Measurements from ENCODE around the gene UBE3C. TPM values are rescaled to one million over a fixed set of nuclear protein-coding genes. Genes with fewer than 3 reads are reported as not detected.

Gene UBE3C
- total RNA-seq, 4 donors from 2014 or later = 62.6 to 91.8 (median 73.7) TPM

DNA sequence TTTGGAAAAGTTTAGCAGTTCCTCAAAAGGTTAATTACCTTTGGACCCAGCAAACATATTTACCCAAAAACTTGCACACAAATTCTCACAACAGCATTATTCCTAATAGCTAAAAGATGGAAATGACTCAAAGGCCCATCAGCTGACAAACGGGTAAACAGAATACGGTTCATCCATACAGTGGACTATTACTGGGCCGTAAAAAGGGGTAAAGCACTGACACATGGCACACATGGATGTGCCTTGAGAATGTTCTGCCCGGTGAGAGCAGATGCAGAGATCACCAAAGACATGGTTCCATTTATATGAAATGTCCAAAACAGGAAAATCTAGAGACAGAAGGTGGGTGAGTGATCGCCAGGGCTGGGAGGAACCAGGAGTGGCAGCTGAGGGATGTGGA is 102.9 kb downstream of the UBE3C start:
- TF ChIP-seq, protein P1, sequence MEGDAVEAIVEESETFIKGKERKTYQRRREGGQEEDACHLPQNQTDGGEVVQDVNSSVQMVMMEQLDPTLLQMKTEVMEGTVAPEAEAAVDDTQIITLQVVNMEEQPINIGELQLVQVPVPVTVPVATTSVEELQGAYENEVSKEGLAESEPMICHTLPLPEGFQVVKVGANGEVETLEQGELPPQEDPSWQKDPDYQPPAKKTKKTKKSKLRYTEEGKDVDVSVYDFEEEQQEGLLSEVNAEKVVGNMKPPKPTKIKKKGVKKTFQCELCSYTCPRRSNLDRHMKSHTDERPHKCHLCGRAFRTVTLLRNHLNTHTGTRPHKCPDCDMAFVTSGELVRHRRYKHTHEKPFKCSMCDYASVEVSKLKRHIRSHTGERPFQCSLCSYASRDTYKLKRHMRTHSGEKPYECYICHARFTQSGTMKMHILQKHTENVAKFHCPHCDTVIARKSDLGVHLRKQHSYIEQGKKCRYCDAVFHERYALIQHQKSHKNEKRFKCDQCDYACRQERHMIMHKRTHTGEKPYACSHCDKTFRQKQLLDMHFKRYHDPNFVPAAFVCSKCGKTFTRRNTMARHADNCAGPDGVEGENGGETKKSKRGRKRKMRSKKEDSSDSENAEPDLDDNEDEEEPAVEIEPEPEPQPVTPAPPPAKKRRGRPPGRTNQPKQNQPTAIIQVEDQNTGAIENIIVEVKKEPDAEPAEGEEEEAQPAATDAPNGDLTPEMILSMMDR (IDR thresholded peaks at IDR 0.05; ENCODE audit: low read depth) = no peak

DNA sequence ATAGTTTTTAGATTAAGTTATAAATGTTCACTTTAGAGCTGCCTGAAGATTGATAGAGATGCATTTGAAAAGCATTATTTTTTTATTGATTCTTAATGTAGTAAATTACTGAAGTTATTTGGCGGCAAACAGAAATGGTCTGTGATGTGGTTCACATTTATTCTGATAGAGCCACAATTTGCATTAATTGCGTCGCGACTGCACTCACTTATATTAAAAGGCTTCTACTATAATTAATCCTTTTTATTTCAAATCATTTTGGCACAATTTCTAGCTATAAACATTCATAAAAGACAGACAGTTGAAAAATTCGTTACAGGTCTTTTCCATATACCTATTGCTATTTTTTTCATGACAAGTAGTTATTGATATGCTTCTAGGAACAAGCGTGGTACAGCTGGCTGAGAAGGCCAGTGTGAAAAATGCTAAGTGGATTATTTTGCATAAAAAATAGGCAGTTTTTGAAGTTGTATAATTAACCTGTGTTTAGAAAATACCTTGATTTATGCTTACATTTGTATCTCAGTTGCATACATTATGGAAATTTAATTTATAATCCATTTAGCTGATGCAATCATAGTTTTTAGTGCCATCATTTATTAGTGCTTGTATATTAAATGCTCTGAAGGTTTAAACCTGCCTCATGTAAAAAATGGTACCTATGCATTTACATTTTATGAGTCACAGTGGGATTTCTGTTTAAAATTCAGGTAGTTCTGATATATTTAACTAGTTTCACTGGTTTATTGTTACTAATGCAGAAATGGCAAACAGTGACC is 106.0 kb downstream of the UBE3C start:
- TF ChIP-seq, protein P1 (IDR thresholded peaks at IDR 0.05; ENCODE audit: low read depth) = no peak

DNA sequence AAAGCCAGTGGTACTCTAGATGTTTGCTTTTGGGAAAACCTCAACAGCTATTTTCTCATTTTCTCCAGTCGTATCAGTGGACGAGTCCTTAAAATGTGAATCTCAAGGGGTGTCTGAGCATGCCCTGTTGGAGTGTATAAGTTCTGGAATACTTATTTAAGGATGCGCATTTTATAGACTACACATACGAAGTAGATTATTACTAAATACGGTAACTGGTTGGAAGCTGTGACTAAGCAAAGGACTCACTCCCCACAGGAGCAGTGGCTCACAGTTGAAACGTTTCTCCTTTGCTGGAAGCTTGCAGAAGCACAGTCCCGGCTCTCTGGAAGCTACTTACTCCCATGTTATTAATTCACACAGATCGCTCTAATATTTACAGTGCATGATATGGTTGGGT is 107.3 kb downstream of the UBE3C start:
- TF ChIP-seq, protein P1 (IDR thresholded peaks at IDR 0.05; ENCODE audit: low read depth) = no peak

DNA sequence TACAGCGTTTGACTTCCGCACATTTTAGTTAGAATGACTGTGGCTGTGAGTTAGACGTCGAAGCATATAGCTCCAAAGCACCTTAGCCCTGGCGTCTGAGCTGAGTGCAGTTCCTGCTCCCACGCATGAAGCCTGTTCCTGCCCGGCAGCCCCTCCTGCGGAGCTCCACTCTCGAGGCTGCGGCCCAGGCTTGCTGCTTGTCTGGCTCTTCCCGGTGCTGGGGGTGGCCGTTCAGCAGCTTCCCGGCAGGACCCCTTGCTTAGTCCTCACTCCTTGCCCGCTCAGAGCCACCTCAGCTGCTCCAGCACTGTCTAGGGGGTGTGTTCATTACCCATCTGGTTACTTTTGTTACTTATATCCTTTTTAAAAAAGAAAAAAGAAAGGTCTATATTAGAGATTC is 109.9 kb downstream of the UBE3C start:
- TF ChIP-seq, protein P1 (IDR thresholded peaks at IDR 0.05; ENCODE audit: low read depth) = no peak

DNA sequence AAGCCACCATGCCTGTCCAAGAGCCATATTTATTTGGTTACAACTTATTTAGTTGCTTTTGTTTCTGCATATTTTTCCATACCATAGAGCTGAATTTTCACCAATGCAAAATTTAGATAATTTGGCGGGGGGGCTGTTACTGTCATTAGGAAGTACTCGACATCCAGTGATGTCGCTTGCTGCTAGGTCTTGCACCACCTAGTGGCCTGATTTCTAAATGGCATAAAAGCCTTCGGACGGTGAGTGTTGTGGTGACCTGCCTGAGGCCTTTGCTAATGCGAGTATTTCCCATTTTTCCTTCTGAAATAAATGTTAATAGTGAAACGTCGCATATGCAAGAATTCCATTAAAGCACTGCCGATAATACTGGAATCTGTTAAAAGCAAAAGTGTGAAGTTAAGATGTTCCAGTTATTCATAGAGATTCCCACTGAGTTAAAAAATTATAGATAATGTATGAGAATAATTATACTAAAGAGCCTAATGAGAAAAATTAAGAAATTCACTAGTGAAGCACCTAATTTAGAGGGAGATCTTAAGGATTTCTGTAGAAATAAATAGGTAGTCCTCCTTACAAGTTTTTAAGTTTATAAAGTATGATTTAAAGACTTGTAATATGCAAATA is 112.0 kb downstream of the UBE3C start:
- TF ChIP-seq, protein P1 (IDR thresholded peaks at IDR 0.05; ENCODE audit: low read depth) = no peak

DNA sequence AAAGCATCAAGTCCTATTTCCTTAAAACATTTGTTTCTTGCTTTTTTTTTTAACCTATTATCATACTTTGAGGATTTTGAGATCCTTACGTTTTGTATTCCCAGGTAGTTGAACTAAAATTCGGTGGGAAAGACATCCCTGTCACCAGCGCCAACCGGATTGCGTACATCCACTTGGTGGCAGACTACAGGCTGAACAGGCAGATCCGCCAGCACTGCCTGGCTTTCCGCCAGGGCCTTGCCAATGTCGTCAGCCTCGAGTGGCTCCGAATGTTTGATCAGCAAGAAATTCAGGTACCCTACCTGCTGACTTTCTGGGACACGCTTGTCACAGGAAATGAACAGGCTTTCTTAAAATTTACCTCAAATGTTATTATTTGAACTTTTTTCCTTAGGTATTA is 115.1 kb downstream of the UBE3C start:
- TF ChIP-seq, protein P1 (IDR thresholded peaks at IDR 0.05; ENCODE audit: low read depth) = no peak

DNA sequence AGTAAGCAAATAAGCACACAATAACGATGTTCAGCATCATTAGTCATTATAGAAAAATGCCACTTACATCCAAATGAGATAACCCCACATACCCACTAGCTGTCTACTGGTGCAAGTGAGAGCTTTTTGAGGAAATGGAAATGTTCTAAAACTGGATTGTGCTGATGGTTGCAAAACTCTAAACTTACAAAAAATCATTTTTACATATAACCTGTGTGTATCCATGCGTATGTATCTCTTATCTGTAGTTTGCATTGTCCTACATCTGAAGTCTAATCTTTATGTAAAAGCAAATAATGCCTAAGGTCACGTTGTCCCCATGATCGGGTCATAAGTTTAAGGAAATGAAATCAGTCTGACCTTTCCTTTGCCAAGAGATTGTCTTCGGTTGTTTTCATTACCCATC is 116.5 kb downstream of the UBE3C start:
- TF ChIP-seq, protein P1 (IDR thresholded peaks at IDR 0.05; ENCODE audit: low read depth) = no peak
